Activated CD4-positive, alpha-beta T cell treated with anti-CD3 and anti-CD28 coated beads, Interleukin-2, Interleukin-4, amounts not matched to agents 100 ng/mL and 50 ng/mL, durations not matched to agents 16 hours and 8 hours (primary cell): ENCODE results near the gene ATG4B.
"Not testable (repeated sequence)": the region's sequence is repeated elsewhere in the genome, so short reads cannot be mapped to it uniquely, and the experiment has no call there.

ENCODE experiments used
- DNase-seq: peaks from one replicate; pipeline ENCODE4 v3.0.0-alpha.2; 2020; ENCODE audit warnings: low spot score

The ATG4B gene

DNA sequence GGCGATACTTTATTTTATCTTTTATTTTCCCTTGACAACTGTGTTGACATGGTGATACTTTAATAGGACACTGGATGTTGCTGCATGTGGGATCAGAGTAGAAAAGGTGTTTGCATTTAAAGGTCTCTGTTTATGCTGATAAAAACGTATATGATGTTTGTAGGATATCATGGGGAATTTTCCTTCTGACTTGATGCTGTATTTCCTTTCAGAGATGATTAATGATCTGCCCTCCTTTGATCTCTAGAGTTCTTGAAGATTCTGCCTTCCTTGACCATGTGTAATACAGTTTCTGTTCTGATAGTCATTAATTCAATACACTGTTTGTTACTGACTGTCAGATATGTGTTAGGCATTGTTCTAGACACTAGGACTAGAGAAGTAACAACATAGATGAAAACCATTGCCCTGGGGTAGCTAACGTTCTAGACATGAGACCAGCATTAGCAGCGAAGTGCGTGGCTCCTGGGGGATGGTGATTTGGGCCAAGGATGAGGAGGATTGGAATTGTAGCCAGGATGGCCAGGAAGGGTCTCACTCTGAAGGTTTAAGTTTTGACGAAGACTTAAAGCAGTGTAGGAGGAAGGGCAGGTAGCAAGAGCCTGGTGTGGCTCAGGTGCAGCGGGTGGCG lies 2.8 kb downstream of the ATG4B start:
- no peak for DNase-seq

DNA sequence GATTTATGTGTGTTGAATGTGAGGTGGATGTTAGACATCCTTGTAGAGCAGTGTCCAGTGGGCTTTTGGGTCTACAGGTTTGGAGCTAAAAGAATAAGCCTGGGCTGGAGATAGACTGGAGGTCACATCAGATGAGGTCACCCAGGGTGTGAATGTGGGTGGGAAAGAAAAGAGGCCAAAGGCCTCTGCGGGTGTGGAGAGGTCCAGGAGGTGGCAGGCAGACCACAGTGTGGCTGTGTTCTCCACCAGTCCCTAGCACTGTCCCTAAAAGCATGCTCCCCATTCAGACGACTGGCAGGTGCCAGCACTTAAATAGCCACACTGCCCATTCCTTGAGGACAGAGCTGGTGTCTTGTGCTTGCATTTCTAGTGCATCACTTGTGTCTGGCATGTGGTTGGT lies 4.1 kb downstream of the ATG4B start:
- DNase-seq, result no peak

DNA sequence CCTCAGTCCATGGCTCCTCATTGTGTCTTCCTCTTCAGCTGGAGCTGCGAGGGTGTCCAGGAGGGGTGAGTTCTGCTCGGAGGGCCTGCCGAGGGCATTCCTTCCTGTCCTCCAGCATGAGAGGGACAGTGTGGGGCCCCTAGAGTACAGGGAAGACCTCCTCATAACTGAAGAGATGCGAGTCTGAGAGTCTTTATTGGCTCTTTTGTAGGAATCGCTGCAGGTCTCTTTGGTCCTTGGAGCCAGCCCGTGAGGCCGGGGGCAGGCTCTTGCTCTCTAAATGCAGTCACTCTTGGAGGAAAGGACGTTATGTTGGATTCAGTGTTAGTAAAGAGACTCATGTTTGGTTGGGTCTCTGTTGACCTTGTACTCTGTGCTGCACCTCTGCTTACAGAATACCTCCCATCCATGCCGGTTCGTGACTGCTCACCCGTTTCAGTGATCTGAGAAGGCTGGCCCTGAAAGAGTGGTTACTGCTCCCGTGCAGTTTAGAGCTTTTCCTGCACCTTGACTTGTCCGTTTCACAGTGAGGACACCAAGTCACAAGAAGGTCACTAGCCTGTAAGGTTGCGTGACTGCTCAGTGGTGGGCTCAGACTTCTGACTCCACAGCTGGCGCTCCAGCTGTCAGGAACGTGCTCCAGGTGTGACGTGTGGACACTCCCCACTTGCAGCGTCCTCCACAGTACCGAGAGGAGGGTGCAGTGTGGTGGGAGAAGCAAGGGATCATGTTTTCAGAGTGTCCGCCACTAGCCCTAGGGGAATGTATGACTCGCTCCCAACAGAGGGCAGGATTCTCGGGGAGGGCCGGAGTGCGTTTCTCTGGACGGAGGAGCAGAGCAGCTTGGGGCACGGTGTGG lies 7.8 kb downstream of the ATG4B start:
- DNase-seq, result no peak

DNA sequence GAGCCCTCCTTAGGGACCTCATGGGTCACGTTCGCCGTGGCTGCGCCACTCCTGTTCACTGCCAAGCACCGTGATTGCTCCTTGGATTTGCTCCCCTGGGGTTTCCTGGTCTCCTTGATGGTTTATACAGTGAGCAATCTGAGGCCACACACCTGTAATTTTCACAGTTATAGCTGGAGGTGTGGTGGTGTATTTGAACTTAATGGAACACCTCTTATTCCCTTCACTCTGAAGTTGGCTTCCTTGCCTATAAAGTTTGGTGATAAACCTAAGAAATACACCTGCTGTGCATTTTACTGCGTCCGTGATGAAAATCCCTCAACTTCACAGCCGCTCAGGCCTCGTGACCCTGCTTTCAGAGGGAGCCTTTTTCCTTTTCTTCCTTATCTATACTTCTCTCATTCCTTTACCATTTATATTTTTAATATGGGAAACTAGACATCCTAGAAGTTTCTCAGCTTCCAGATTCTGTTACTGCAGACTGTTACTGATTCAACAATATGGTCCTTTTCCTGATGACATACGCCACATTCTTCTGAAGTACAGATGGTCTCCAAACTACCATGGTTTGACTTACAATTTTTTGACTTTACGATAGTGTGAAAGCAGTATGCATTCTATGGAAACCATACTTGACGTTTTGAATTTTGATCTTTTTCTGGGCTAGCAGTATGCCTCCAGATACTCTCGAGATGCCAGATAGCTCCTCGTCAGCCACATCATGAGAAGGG lies 8.6 kb downstream of the ATG4B start:
- no peak for DNase-seq

DNA sequence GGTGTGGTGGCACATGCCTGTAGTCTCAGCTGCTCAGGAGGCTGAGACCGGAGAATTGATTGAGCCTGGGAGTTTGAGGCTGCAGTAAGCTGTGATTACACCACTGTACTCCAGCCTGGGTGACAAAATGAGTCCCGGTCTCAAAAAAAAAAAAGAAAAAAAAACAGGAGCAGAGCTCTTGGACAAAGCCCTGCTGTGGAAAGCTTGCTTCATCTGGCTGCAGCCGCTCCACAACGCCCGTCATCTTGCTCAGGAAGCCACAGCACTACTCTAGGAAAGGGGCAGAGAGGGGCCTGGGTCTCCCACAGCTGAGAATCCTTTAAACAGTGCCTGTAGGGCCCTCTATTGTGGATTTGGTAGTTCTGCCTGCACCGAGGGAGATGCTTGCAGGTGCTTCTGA lies 11.0 kb downstream of the ATG4B start:
- no peak for DNase-seq

DNA sequence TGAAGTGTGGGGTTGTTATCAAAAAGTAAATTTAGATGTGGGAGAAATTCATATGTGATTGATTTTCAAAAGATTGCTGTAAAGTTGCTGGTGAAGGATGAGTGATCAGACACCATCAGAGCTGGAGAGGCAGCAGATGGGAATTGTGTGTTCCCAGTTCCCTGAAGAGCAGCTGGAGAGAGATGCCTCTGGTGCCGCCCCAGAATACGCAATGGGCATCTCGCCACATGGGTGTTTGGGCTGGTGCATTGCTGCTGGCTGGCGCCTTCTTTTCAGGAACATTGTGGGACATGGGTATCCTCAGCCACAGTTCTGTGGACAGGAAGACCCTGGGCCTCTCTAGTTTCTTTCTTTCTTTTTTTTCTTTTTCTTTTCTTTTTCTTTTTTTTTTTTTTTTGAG lies 11.9 kb downstream of the ATG4B start:
- no peak for DNase-seq

DNA sequence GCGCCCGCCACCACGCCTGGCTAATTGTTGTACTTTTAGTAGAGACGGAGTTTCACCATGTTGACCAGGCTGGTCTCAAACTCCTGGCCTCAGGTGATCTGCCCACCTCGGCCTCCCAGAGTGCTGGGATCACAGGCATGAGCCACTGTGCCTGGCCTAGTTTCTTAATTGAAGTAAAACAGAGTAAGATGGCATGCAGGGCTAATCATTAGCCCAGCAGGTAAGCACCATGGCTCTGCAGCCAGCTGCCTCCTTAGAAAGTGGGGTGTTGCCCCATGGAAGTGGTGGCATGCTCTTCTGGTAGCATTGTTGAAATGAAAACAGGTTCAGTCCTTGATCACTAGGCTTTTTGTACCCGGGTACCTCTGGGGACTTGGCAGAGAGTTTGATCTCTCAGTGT lies 12.4 kb downstream of the ATG4B start:
- no peak for DNase-seq

DNA sequence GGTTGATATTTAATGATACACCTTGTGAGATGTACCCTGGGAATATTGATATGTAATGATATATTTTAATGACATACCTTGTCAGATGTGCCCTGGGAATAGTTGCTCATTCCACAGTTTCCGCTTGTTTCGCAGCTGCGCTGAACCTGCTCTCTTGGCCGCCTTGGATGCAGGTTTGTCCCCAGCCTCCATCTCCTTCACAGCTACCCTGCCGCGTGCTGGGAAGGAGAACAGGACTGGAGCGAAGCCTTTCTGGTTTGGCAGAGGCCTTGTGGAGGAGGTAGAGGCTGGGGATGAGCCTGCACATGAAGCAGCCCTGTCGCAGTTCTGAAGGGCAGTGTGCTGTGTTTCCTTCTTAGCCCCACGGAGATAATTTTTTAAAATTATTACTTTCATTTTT lies 14.6 kb downstream of the ATG4B start:
- no peak for DNase-seq

DNA sequence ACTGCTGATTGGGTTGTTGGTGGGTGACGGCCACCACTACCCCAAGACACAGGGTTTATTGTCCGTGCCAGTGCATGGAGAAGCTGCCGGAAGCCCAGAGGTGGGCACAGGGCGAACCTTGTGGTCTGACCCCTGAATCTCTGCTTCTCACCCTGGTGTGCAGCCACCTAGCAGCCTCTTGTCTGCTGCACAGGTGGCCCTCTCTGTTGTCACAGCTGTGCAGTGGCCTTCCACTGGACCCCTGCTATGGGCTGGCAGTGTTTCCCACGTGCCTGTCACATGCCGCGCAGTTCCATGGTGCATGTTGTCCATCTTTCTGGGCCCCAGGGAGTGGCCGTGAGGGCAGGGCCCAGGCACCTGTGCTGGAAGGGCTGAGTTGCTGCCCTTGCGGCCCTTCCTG lies 15.2 kb downstream of the ATG4B start:
- no peak for DNase-seq

DNA sequence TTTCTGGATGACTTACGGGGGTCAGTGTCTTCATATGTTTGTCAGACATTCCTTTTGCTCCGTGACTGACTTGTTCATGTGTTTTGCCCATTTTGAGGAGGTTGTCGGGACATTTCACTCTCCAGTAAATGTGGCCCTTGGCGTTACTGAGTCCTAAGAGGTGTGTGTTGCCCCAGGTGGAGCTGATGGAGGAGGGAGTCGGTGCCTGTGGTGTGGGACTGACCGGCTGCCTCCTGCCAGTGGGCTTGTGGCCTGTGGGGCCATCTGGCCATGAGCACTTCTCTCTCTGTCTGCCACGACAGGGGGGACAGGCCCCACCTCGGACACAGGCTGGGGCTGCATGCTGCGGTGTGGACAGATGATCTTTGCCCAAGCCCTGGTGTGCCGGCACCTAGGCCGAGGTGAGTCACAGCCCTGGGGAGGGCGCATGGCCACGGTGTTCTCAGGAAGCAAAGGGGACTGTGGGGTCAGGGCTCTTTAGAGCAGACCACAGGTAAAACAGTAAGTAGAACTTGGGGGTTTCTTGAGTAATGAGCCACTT lies 15.8 kb downstream of the ATG4B start:
- no peak for DNase-seq

DNA sequence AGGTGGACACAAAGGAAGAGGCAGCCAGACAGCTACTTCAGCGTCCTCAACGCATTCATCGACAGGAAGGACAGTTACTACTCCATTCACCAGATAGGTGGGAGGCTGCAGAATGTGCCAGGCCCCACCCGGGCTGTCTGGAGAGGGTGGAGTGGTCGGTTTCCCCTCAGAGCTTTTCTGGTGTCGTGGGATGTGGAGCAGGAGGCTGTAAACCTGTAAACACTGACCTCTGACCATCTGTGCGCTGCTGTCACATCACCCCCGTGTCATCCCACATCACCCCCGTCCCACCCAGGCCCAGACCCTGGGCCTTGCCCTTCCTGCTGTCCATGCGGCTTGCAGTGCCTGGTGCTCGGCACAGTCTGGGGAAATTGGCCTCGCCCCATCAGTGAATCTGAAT lies 17.1 kb downstream of the ATG4B start:
- DNase-seq, result no peak

DNA sequence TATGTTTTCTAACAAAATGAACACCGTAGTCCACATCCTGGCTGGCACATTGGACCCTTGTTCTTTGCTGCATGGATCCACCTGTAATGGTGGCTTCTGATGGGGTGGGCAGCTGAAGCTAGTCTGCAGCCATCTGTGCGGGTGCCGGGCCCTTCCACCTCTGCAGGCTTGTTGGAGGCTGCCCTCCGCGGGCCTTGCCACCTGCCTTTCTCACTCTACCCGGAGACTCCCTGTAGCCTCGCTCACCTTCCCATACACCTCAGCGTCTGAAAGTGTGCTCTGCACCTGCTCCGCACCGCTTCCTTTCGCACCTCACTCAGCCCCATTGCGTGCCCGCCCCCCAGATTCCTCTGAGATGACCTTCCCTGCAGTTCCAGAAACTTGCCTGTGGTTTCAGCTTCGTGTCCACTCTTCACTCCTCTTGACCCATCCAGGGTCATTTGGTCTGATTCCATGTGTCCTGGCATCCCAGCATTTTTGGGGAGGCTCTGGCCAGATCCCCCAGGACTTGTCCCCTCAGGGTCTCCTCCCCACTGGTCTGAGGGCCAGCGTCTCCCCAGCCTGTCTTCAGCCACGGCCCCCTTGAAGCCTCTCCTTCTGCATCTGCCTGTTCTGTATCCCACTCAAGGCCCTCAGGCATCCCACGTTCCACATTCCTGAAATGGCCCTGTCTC lies 18.2 kb downstream of the ATG4B start:
- DNase-seq, result no peak

DNA sequence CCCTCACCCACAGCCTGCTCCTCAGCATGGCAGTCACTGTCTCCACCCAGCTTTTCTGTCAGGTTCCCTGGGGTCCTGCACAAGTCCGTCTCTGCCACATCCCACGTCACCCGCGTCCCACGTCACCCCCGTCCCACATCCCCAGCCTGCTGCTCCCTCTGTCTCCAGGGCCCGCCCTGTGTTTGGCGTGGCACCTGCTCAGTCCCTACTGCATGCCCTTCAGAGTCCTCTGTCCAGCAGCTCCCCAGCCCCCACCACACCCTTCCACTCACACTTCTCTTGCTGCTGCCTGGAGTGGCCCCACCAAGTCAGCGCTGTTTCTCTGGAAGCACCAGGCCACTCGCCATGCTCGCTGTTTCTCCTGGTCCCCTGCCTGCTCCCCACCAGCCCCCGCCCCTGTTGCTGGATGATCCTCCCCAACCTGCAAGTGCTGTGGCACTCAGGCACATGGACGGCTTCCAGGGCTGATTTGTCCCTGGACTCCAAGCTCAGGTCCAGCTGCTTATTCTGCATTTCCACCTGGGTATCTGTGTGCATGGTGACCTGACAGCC lies 18.8 kb downstream of the ATG4B start:
- no peak for DNase-seq

DNA sequence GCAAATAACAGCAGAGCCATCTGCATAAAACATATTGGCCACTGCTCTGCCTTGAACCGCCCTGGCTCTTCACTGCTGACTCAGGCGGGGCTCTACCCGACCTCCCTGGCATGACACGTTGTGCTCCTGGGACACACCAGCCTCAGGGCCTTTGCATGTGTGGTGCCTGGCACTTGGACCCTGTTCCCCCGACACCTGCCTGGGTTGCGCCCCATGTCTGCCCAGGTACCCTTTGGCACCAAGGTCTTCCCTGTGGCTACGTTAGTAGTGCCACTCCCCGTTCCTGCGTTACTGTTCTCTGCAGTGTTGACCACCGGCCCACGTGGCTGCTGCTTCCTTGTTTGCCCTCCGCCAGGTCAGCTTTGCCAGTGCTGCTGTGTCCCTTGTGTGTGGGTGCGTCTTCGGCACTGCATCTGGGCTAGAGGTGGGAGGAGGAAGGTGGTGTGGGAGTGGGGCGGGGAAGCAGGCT lies 20.3 kb downstream of the ATG4B start:
- no peak for DNase-seq

DNA sequence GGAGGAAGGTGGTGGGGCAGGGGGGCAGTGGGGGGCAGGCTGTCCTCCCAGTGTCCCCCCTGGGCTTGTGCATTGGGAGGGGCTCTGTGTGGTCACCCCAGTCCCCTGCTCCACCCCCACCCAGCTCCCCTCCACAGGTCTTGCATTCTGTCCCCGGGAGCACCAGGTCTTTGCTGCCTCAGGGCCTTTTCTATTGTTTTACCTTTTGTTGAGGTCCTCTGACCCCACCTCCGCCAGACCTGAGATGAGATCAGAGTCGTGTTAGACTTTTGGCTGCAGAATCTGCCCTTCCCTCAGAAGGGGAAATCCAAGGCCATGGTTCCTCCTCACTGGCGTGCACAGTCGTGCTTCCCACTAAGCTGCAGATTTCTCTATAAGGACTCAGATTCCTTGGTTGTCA lies 20.8 kb downstream of the ATG4B start:
- DNase-seq, result no peak

DNA sequence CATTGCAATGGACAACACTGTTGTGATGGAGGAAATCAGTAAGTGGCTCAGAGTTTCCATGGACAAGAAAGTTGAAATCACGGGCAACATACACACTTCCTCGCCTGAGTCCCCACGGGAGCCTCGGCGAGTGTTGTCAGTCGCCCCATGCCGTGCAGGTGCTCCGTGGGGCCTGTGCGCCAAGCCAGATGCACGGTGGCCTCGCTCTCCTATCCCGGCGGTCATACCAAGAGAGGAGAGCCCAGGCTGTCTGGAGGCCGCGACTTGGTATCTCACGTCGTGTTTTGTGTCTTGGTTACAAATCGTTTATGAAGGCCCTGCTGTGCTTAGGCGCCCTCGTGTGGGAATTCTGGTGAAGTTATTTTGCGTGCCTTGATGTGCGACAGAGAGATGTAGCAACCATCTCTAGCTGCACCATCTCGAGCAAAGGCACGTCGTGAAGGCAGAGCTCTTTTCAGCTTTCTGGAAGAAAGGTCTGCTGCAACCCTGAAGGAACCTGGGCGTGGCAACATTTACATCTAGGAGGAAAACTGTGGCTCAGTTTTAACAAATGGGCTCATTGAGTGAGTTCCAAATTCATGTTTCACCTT lies 21.8 kb downstream of the ATG4B start:
- DNase-seq, result peak; percentile 46

DNA sequence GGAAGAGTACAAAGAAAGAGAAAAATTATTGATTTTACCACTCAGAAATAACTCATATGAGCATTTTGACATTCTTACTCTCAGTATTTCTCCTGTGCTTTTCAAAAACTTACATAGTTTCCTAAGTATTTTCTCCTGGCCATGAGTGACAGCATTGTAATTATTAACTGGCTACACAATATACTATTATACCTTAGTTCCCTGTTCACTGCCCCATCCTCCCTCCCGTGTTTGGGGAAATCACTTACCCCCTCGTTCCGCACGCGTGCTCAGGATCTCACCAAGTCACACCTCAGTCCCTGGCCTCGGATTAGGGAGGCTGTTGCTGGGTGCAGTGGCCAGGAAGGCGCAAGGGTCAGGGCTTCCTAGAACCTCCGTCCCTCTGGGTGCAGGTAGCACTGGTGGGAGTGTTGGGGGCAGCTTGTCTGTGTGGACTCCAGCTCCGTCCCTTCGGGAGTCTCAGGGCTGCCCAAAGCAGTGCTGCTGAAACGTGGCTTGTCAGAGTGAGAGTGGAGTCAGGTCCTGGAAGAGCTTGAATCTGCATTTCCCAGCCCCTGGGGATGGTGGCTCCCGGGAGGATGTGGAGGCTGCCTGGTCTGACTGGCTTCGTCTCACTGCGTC lies 23.2 kb downstream of the ATG4B start:
- DNase-seq, result no peak

DNA sequence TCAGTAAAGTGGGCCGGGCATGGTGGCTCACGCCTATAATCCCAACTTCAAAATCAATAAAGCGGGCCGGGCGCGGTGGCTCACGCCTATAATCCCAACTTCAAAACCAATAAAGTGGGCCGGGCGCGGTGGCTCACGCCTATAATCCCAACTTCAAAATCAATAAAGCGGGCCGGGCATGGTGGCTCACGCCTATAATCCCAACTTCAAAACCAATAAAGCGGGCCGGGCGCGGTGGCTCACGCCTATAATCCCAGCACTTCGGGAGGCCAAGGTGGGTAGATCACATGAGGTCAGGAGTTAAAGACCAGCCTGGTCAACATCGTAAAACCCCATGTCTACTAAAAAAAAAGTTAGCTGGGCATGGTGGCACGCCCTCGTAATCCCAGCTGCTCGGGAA lies 25.2 kb downstream of the ATG4B start:
- DNase-seq, result not testable (repeated sequence)

DNA sequence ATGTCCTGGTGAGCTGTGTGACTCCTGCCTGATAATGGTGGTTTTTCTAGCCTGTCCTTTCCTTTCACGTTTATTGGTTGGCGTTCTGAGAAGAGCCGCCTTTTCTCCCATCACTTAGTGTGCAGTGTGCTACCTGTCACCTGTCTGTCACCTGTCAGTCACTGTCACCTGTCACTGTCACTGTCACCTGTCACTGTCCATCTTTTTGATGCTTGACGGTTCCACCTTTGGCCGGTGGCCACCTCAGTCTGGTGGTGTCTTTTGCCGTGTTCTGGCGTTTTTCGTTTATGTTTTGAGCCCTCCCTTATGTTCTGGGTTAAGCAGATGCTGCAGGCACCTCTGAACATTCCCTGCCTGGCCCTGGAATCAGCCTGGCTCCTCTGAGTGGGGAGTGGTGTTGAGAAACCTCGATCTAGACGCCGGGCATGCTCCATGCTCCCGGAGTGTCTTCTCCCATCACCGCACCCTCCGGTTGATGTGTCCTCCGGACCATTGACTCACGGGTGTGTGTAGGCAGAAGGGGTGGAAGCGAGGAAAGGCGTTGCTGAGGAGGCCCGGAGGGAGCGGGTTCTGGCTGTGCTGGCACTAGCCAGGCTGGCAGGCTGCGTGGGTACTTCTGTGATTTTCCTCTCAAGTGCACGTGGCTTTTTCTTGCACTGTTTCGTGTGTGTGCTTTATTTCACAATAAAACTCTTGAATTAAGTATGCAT lies 28.4 kb downstream of the ATG4B start:
- DNase-seq, result no peak
